Astrocyte of the cerebellum (primary cell): Measurements from ENCODE around the gene OR6T1.

ENCODE experiments used
- DNase-seq: peaks from one replicate; pipeline ENCODE4 v3.0.0-alpha.2; 2011; ENCODE audit warnings: low read depth
- H3K4me3 ChIP-seq: 2 replicates; pipeline ENCODE4 v1.5.1; 2011; ENCODE audit warnings: mild to moderate bottlenecking, low read depth, low read length, moderate library complexity
- CTCF ChIP-seq: IDR thresholded peaks from 2 replicates; pipeline ENCODE4 v1.5.1; 2012; ENCODE audit warnings: low read length, low read depth, moderate library complexity, mild to moderate bottlenecking; ENCODE audit errors: missing control alignments
- in situ Hi-C: cut with HindIII; loops from 2 replicates; pipeline ENCODE4 v1.10.0; 2017; ENCODE audit warnings: low sequenced_read_pairs

Gene OR6T1

DNA sequence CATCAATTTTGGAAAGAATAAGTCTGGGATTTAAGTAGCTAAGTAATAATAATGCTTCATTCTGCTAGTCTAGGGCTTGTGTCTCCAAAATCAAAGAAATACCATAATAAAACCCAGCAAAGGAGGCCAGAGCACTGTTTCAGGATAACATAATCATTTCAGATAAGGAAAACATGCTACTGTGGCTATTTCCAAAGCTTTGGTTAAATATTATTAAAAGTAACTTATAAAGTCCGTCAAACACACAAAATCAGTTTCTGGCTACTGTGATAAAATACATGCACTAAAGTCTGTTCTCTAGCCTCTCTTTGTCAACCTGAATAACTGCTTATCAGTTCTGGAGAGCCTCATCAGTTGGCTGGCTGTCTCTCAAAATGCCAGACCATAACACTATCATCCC is 1.5 kb upstream of the OR6T1 start:
- H3K4me3 ChIP-seq = no peak overlapping the region
- in situ Hi-C loops = no loop called here
- TF ChIP-seq CTCF = no peak
- no peak for DNase-seq

DNA sequence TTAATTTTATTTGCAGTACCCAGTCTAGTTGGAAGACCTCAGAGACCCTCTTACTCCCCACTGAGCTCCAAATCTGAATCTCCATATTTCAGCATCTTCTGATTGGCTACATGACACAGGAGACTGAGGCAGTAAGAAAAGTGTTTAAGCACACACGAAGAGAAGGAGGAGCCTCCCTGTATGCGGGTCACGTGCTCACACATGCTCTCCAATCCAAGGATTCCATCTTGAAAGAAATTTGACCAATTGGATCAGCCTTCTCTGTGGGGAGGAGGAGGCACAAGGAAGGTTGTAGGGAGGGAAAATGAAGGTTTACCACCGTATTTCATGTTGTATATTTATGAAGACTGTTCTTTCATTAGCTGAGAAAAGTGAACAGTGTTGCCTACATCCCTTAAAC is 1.2 kb downstream of the OR6T1 start:
- in situ Hi-C loops = no loop called here
- DNase-seq = no peak
- no peak overlapping the region for H3K4me3 ChIP-seq
- no peak for TF ChIP-seq CTCF

- no peak for TF ChIP-seq CTCF
- no peak within 1 kb of the TSS for H3K4me3 ChIP-seq
- in situ Hi-C loops = no loop called here
- no peak for DNase-seq
These were observed 4.3 kb downstream of the OR6T1 start, which contains the start of gene OR4D5 for GRCh38 chr11:123939317-123939716. Gene OR4D5 (plus strand): TSS chr11:123939617. CDS start chr11:123939617, 0 bp downstream.

DNA sequence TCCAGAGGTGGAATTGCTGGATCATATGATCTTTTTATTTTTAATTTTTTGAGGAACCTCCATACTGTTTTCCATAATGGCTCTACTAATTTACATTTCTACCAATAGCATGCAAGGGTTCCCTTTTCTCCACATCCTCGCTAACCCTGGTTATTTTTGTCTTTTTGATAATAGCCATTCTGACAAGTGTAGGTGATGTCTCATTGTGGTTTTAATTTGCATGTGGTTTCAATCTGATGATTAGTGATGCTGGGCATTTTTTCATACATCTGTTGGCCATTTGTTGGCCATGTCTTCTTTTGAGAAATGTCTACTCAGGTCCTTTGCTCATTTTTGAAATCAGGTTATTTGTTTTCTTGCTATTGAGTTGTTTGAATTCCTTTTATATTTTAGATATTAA is 19.6 kb downstream of the OR6T1 start:
- no peak for DNase-seq
- in situ Hi-C loops = no loop called here
- no peak for TF ChIP-seq CTCF
- H3K4me3 ChIP-seq = no peak overlapping the region

DNA sequence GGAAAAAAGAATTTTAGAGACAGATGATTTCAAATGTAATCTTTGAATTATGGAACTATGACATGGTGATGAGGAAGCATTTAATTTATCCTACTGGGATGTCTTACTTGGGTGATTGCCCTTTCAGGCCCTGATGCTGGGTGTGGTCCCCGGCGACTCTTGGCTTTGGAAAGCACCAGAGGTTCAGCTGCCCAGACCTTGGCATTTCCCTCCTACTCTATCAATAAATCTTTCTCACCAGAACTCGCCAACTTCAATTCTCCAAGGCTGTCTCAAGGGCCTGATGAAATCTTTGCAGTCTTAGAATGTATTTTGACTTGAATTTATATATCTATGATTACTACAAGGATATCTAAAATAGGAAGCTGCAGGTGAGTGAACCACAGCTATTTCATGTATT is 22.7 kb downstream of the OR6T1 start:
- no peak for DNase-seq
- H3K4me3 ChIP-seq = no peak overlapping the region
- no peak for TF ChIP-seq CTCF
- in situ Hi-C loops = no loop called here

GRCh38 chr11:123905826-123906225 is 37.8 kb downstream of the OR6T1 start:
- H3K4me3 ChIP-seq = no peak overlapping the region
- DNase-seq = no peak
- TF ChIP-seq CTCF = no peak
- in situ Hi-C loops = no loop called here

- H3K4me3 ChIP-seq = no peak overlapping the region
- TF ChIP-seq CTCF = no peak
- in situ Hi-C loops = no loop called here
- no peak for DNase-seq
These were observed 38.7 kb downstream of the OR6T1 start for GRCh38 chr11:123904932-123905331.
